Measurements from ENCODE around the gene ELF4. TPM values are rescaled to one million over a fixed set of nuclear protein-coding genes. Genes with fewer than 3 reads are reported as not detected.

The ELF4 gene
- total RNA-seq, 2 donors from 2014 or later = 6.5 to 6.9 TPM

DNA sequence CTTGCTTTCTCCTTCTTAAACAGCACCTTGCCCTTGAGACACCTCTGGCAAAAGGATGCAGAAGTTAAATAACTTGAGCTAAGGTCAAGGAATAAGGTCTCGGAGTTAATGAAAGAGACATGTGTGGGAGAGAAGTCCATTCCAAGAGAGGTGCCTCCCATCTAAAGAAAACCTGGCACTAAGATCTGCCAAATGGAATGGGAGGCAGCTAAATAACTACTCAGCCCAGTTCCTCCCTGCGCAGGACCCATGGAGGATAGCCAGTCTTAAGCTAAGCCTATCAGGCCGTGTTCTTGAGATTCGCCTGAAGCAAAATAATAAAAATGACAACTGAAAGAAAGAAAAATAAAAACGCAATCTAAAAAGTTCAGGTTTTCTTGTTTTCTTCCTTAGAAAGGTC lies 20.7 kb upstream of the ELF4 start:
- Histone ChIP-seq H3K27ac (no peak overlapping the region), H3K9me3 (no peaks in the 10 kb centered on the region), H3K36me3 (no peaks in the 10 kb centered on the region), H3K27me3 (replicated peaks; ENCODE audit: insufficient read depth) (no peaks in the 10 kb centered on the region), H3K4me1 (replicated peaks) (no peaks in the 10 kb centered on the region), H3K4me3 (no peak overlapping the region)
- 98% methylated on average over 5 of the region's 5 CpGs for WGBS
- TF ChIP-seq, protein P1, sequence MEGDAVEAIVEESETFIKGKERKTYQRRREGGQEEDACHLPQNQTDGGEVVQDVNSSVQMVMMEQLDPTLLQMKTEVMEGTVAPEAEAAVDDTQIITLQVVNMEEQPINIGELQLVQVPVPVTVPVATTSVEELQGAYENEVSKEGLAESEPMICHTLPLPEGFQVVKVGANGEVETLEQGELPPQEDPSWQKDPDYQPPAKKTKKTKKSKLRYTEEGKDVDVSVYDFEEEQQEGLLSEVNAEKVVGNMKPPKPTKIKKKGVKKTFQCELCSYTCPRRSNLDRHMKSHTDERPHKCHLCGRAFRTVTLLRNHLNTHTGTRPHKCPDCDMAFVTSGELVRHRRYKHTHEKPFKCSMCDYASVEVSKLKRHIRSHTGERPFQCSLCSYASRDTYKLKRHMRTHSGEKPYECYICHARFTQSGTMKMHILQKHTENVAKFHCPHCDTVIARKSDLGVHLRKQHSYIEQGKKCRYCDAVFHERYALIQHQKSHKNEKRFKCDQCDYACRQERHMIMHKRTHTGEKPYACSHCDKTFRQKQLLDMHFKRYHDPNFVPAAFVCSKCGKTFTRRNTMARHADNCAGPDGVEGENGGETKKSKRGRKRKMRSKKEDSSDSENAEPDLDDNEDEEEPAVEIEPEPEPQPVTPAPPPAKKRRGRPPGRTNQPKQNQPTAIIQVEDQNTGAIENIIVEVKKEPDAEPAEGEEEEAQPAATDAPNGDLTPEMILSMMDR (IDR thresholded peaks at IDR 0.05) = no peak
- intact Hi-C loops (cut with DNase I) = no loop called here
- no peak for DNase-seq (ENCODE audit: low spot score)

- TF ChIP-seq POLR2AphosphoS5 (IDR thresholded peaks at IDR 0.05) (peak; percentile 58), POLR2A (IDR thresholded peaks at IDR 0.05) (no peak)
- TF ChIP-seq, protein P1 (IDR thresholded peaks at IDR 0.05) = no peak
- Histone ChIP-seq H3K36me3 (no peaks in the 10 kb centered on the region), H3K27ac (peak overlapping the region; percentile 39 to 50), H3K27me3 (replicated peaks; ENCODE audit: insufficient read depth) (no peaks in the 10 kb centered on the region), H3K9me3 (no peaks in the 10 kb centered on the region), H3K4me3 (no peak overlapping the region), H3K4me1 (replicated peaks) (no peaks in the 10 kb centered on the region)
- intact Hi-C loops (cut with DNase I) = no loop called here
- DNase-seq (ENCODE audit: low spot score) = peak; percentile 57
- 54% methylated on average over 9 of the region's 13 CpGs for WGBS
Measured at GRCh38 chrX:130125091-130125874, 15.0 kb upstream of the ELF4 start.

DNA sequence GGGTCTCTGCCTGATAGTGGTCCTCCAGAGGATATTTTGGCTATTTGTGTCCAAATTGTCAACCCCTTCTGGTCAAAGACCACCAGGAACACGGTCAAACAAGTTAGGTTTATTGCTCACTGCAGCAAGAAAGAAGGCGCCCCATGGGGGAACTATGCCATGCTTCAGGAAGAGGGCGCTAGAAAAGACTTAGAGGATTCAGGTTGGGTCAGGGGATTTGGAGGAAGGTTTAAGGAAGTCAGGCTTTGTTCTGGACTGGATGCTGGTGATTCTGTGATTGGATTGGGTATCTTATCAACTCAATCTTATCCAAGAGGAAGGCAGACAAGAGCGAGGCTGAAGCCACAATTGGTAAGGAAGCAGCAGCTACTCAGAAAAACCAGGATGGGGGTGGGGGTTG lies 14.3 kb upstream of the ELF4 start:
- WGBS = 85% methylated on average over 4 of the region's 4 CpGs
- no peak for DNase-seq (ENCODE audit: low spot score)
- no peaks in the 10 kb centered on the region for H3K4me1 ChIP-seq (replicated peaks)
- TF ChIP-seq POLR2AphosphoS5 (IDR thresholded peaks at IDR 0.05) = no peak
- no peak for TF ChIP-seq POLR2A (IDR thresholded peaks at IDR 0.05)
- TF ChIP-seq, protein P1 (IDR thresholded peaks at IDR 0.05) = no peak
- intact Hi-C loops (cut with DNase I) = loop anchor here (5.0 kb wide), 1 partner anchor 42 kb away; no protein-coding TSS in a partner anchor
- H3K36me3 ChIP-seq = no peaks in the 10 kb centered on the region
- H3K27ac ChIP-seq = peak overlapping the region in 1 of 2 donors; percentile 50
- H3K9me3 ChIP-seq = no peaks in the 10 kb centered on the region
- H3K27me3 ChIP-seq (replicated peaks; ENCODE audit: insufficient read depth) = no peaks in the 10 kb centered on the region
- no peak overlapping the region for H3K4me3 ChIP-seq

DNA sequence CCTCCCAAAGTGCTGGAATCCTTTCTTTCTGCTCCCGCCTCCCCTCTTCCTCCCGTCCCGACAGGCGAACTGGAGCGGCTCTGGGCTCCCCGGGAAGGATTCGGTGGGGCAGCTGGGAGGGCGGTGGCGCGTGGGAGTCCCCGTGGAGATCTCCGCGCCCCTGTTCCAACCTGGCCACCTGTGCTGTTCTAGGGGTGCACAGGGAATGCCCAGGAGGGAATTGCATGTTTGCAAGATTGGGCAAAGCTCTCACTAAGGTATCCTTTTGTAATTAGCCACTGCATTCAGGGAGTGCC lies 11.2 kb upstream of the ELF4 start:
- intact Hi-C loops (cut with DNase I) = loop anchor here (5.0 kb wide), 1 partner anchor 39 kb away; no protein-coding TSS in a partner anchor
- 57% methylated on average over 13 of the region's 13 CpGs for WGBS
- Histone ChIP-seq H3K4me3 (no peak overlapping the region), H3K4me1 (replicated peaks) (no peaks in the 10 kb centered on the region), H3K36me3 (no peaks in the 10 kb centered on the region), H3K27me3 (replicated peaks; ENCODE audit: insufficient read depth) (no peaks in the 10 kb centered on the region), H3K9me3 (no peaks in the 10 kb centered on the region), H3K27ac (peak overlapping the region in 1 of 2 donors; percentile 67)
- DNase-seq (ENCODE audit: low spot score) = no peak
- TF ChIP-seq, protein P1 (IDR thresholded peaks at IDR 0.05) = no peak
- TF ChIP-seq POLR2A (IDR thresholded peaks at IDR 0.05) (no peak), POLR2AphosphoS5 (IDR thresholded peaks at IDR 0.05) (no peak)

Measured in prostate gland (tissue), 2 donors.